HAP-1 (cell line): ENCODE measurements around the gene BRD3.

Experiments
- DNase-seq, 2 experiments: peaks; one replicate each; pipeline ENCODE4 v3.0.0-alpha.2; 2016 to 2020; ENCODE audit warnings: low spot score in 2 of 2
- H3K27me3 ChIP-seq: fragments of 250-450 bp; sonication (Bioruptor Pico); 2 replicates; pipeline ENCODE4 v1.5.1; 2020; ENCODE audit warnings: low read depth, mild to moderate bottlenecking, moderate library complexity
- H3K36me3 ChIP-seq: fragments of 250-450 bp; sonication (Bioruptor Pico); replicated peaks from 2 replicates; pipeline ENCODE4 v1.5.1; 2020; ENCODE audit warnings: mild to moderate bottlenecking
- H3K4me1 ChIP-seq: fragments of 250-450 bp; sonication (Bioruptor Pico); 2 replicates; pipeline ENCODE4 v1.5.1; 2020; ENCODE audit warnings: mild to moderate bottlenecking
- H3K4me3 ChIP-seq: fragments of 250-450 bp; sonication (Bioruptor Pico); 2 replicates; pipeline ENCODE4 v1.5.1; 2020; ENCODE audit warnings: mild to moderate bottlenecking, moderate library complexity
- H3K9me3 ChIP-seq: fragments of 250-450 bp; sonication (Bioruptor Pico); 2 replicates; pipeline ENCODE4 v1.5.1; 2020; ENCODE audit warnings: mild to moderate bottlenecking, moderate library complexity
- in situ Hi-C: fragments of 300-500 bp; cut with MboI; formaldehyde crosslinking; loops from 3 replicates; pipeline ENCODE4 v1.14.3; 2020; ENCODE audit warnings: low sequenced_read_pairs, inconsistent platforms, mixed read lengths

BRD3 gene

DNA sequence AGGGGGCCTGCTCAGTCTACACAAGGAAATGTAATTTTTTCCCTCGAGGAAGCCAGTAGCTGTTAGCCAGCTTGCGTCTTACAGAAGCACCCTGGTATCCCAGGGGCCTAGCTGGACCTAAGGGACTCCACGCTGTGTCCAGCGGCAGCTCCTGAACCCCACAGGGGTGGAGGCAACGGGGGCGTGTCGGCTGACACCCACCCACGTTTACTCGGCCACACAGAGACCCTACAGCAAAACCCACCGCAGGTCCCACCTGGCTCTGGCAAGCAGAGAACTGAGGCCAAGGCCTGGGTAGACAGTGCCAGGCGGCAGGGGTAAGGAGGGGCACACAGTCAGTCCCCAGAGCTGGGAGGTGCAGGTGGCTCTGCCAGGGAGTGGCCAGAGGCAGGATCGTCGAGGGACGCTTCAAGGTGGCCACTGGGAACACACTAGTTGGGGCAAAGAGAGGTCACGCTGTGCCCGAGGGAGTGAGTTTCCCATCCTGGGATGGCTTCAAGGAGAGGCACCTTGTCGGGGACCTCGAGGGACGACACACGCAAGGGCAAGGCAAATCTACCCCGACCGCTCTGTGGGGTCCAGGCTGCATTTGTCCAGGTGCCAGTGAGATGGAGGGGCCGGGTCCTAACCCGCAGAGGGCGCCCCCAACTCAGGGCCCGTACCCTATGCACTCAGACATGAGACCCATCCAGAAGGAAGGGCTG is 21.8 kb downstream of the BRD3 start:
- H3K4me3 ChIP-seq: no peak overlapping the region
- H3K27me3 ChIP-seq: no peaks in the 10 kb centered on the region
- H3K4me1 ChIP-seq: no peaks in the 10 kb centered on the region
- H3K36me3 ChIP-seq: peaks cover 85% of the 10 kb centered on the region
- in situ Hi-C loops: no loop called here
- no peak for DNase-seq
- no peaks in the 10 kb centered on the region for H3K9me3 ChIP-seq

DNA sequence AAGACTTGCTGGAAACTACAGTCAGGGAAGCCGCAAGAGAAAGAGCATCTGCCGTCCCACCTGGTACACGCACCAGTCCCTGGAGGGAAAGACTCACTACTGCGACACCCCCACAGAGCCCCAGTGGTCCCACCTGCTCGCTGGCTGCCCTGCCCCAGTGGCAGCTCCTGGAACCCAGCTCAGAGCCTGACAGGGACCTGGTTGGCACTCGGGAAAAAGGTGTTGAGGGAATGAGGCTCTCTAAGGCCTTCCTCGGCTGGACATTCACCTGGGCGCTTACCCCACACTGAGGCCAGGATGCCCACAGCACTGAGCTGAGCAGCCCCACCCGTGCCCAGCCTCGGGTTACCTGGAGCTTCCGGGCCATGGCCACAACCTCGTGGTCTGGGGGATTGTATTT is 22.9 kb downstream of the BRD3 start:
- in situ Hi-C loops: no loop called here
- peaks cover 85% of the 10 kb centered on the region for H3K36me3 ChIP-seq
- H3K9me3 ChIP-seq: no peaks in the 10 kb centered on the region
- DNase-seq: no peak
- H3K27me3 ChIP-seq: no peaks in the 10 kb centered on the region
- no peak overlapping the region for H3K4me3 ChIP-seq
- H3K4me1 ChIP-seq: no peaks in the 10 kb centered on the region

DNA sequence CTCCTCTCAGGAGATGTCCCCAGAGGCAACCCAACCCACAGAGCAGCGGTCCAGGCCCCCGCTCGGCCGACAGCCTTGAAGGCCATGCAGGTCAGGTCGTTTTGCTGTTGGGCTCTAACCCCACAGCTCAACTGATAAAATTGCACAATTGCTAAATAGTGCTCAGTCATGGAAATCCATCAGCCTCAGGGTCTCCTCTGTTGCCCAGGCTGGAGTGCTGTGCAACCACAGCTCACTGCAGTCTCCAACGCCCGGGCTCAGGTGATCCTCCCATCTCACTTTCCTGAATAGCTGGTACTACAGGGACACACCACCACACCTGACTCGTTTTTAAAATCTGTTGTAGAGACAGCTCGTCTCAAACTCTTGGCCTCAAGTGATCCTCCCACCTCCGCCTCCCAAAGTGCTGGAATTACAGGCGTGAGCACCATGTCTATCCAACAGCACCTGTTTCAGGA is 24.3 kb downstream of the BRD3 start:
- no peak overlapping the region for H3K4me3 ChIP-seq
- no peaks in the 10 kb centered on the region for H3K27me3 ChIP-seq
- no peaks in the 10 kb centered on the region for H3K4me1 ChIP-seq
- no peak for DNase-seq
- H3K9me3 ChIP-seq: no peaks in the 10 kb centered on the region
- H3K36me3 ChIP-seq: peaks cover 86% of the 10 kb centered on the region
- in situ Hi-C loops: no loop called here

DNA sequence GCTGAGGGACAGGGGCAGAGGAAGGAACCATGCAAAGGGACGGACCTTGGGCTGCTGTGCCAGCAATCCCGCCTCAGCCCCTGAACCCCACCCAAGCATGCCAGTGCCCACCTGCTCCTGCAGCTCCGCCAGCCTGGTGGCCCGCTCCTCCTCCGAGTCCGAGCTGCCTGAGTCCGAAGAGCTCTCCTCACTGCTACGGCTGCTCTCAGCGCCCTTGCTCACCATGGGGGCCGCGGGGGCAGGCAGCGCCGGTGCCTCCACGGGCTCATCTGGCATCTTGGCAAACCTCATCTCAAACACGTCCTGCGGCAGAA is 26.2 kb downstream of the BRD3 start:
- H3K4me1 ChIP-seq: no peaks in the 10 kb centered on the region
- H3K4me3 ChIP-seq: no peak overlapping the region
- DNase-seq: no peak
- H3K36me3 ChIP-seq: peaks cover 75% of the 10 kb centered on the region
- no peaks in the 10 kb centered on the region for H3K9me3 ChIP-seq
- in situ Hi-C loops: no loop called here
- H3K27me3 ChIP-seq: no peaks in the 10 kb centered on the region

DNA sequence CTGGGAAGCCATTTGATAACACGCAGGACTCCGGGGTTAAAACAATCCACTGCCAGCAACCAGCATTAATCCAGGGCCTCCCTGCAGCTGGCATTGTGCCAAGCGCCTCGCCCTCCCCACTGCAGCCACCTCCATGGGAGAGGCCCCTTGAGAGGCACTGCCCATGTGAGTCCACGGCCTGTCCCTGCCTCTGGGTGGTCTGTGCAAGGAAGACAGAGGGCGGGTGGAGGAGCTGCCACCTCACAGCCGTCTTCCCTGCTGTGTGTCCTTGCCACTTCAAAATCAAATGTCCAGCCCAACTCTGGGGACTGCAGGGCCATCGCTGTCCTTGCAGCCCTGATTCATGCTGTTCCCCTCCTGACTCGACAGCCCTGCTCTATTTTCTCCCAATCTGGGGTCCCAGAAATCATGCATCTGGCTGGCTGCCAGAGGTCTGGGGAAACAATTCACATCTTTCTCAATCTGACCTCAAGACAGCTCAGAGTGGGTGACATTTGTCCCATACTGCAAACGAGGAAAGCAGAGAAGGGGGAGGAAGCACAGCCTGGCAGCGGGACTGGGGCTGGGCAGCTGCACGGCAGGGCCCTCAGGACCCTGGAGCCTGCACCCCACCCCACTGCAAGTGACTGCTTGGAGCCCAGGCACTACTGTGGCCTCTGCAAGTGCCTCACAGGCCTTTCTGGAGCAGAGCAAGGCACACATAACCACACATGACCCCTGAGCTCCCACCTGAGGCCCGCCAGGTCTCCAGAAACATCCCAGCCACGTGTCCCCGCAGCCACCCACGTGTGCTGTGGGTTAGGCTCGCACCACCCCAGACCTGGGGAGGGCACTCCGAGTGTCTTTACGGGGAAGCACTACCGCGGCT is 26.8 kb downstream of the BRD3 start:
- no peaks in the 10 kb centered on the region for H3K4me1 ChIP-seq
- no peak overlapping the region for H3K4me3 ChIP-seq
- no peak for DNase-seq
- in situ Hi-C loops: no loop called here
- no peaks in the 10 kb centered on the region for H3K27me3 ChIP-seq
- H3K36me3 ChIP-seq: peaks cover 75% of the 10 kb centered on the region
- H3K9me3 ChIP-seq: no peaks in the 10 kb centered on the region

DNA sequence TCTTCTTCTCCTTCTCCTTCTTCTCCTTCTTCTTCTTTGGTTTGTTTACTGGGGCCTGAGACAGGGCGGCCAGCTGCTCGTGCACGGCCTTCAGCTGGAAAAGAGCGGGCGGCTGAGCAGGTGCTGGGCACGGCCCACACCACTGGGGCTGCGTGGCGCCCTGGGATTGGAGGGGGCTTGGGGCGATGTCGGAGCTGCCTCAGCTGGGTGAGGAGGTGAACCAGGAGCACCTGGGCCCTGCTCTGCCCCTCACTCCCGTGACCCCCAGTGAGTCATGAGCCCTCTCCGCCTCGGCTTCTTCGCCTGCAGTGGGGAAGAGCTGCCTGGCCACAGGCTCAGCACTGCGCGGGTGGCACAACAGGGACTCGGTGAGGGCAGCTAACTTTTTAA is 27.7 kb downstream of the BRD3 start:
- H3K4me1 ChIP-seq: no peaks in the 10 kb centered on the region
- H3K9me3 ChIP-seq: no peaks in the 10 kb centered on the region
- H3K36me3 ChIP-seq: peaks cover 78% of the 10 kb centered on the region
- DNase-seq: no peak
- no peak overlapping the region for H3K4me3 ChIP-seq
- in situ Hi-C loops: no loop called here
- no peaks in the 10 kb centered on the region for H3K27me3 ChIP-seq

DNA sequence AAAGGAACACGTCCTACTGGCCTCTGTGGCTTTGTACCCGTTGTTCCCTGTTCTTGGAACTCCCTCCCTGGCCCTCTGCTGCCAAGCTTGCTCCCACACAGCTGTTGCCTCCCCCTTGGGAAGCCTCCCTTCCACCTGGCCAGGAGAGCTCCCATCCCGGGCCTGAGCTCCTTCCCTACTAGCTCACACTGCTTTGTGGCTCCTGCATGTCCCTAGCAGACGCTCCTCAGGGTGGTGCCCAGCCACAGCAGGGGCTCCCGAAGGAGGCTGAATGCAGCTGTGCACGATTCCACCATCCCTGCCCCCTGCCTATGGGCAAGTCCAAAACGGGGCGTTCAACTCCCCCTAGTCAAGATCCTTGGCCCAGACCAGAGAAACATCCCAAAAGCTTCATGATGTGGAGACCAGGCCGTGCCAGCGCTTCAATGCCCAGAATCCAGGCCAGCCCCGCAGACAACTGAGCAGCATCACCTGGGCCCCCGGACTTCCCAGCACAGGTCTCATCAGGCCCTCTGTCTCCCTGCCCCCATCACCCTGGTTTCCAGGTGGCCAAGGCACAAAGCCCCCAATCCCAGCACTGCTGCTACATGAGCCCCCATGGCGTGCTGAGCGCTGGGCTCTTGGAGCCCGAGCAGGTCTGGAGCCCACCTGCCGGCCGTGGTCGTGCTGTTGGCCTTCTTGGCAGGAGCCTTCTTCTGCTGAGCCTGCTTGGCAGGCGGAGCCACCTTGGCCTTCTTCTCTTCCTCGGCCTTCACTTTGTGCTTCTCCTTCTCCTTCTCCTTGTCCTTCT is 28.2 kb downstream of the BRD3 start:
- in situ Hi-C loops: no loop called here
- Histone ChIP-seq H3K36me3 (peaks cover 81% of the 10 kb centered on the region), H3K4me3 (no peak overlapping the region), H3K9me3 (no peaks in the 10 kb centered on the region), H3K4me1 (no peaks in the 10 kb centered on the region), H3K27me3 (no peaks in the 10 kb centered on the region)
- DNase-seq: no peak

DNA sequence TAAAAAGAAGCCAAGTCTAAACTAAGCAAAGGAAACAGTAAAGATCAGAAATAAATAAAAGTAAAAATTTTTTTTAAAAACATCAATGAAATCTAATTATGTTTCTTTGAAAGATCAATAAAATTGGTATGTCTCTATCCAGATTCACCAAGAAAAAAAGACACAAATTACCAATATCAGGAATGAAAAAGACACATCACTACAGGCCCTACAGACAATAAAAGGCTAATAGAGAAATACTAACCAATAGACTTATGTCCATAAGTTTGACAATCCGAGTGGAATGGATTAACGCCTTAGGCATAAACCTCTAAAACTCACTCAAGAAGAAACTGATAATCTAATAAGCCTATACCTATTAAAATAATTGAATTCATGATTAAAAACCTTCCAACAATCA is 30.2 kb downstream of the BRD3 start:
- H3K9me3 ChIP-seq: no peaks in the 10 kb centered on the region
- H3K4me3 ChIP-seq: no peak overlapping the region
- in situ Hi-C loops: no loop called here
- no peaks in the 10 kb centered on the region for H3K27me3 ChIP-seq
- DNase-seq: no peak
- peaks cover 83% of the 10 kb centered on the region for H3K36me3 ChIP-seq
- H3K4me1 ChIP-seq: no peaks in the 10 kb centered on the region

DNA sequence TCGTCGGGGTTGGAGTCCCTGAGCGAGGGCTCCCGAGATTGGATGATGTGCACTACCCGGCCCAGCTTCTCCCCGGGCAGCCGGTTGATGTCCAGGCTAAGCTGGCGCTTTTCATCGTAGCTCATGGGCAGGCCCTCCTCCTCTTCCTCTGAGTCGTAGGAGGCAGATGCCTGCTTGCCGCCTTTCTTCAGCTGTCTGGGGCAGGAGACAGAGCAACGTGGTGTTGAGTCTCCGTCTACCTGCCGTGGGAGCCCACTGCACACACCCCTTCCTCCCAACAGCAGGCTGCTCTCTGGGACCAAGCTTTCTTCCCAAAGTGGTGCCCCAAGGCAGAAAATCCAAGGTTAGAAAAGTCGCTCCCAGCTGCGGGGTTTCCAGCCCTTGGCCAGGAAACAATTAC is 31.7 kb downstream of the BRD3 start:
- Histone ChIP-seq H3K36me3 (peaks cover 78% of the 10 kb centered on the region), H3K4me3 (no peak overlapping the region), H3K27me3 (no peaks in the 10 kb centered on the region), H3K4me1 (no peaks in the 10 kb centered on the region), H3K9me3 (no peaks in the 10 kb centered on the region)
- no peak for DNase-seq
- in situ Hi-C loops: no loop called here

DNA sequence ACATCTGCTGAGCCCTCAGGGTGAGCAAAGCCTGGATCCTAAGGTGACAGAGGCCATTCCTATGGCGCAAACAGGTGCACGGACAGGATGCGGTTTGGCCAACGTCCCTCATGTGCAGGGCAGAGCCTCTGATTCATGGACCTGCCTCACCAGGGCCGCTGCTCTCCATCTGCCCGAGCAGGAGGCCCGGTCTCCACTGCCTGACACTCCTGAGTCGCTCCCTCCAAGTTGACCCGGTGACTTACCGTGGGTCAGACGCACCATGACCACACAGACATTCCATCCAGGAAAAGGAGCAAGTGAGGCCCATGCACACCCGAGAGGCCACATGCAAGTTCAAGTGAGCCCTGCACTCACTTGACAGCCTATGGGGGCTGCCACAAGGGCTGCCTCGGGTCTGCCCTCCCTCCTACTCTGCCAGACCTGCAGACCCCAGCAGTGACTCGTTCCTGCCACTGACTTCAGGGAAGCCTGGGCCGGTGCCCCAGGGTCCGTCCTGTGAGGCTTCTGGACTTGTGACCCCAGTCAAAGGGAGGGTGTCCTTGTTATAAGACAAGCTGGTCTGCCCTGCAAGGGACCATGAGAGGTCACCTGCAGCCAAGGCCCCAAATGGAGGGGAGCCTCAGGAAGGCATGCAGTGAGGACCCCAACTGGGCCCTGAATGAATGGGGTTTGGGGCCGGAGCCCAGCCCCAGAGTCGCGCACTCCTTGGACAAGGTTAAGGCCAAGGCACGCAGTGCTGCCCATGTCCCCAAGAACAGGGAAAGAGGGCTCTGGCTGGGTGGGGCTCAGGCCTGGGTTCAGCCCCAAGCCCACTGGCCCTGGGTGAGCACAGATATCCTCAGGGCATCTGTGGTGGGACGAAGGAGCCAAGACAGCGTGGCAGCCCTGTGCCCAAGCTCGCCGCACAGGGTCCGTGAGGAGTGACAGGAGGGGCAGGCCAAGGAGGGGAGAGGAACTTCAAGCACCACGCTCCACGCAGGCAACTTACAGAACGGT is 32.5 kb downstream of the BRD3 start:
- Histone ChIP-seq H3K4me1 (no peaks in the 10 kb centered on the region), H3K36me3 (peaks cover 76% of the 10 kb centered on the region), H3K27me3 (no peaks in the 10 kb centered on the region), H3K9me3 (no peaks in the 10 kb centered on the region), H3K4me3 (no peak overlapping the region)
- no peak for DNase-seq
- in situ Hi-C loops: no loop called here

DNA sequence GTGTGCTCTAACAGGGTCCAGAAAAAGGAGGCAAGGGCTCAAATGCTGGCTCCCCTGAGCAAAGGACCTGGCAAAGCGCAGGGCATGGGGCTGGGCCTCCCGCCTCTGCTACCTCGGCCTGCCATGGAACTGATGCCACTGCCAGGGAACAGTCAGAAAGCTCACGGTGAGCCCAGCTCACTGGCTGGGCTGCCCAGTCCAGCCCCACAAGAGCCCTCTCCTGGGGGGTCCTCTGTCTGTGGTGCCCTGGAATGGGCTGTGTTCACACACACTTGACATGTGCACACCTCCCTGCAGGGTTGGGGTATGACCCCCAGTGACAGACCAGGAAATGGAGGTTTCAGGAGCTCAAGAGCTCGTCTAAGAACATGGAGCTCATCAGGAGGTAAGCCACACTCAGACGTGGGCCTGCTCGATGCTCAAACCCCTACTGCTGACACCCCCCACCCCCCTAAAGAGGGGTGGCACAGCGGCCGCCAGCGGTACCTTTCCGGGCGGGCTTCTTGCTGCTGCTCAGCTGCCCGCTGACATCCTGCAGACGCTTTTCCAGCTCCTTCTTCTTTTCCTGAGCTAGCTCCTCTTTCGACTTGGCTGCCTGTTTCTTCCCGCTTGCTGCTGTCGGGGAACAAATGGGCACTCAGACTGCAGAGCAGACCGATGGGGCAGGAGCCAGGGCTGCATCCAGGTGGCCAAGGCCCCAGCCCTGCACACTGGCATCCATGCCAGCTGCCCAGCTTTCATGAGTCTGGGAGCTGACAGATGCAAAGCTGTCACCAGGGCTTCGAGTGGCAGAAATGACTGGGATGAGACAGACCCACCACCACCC is 33.4 kb downstream of the BRD3 start:
- Histone ChIP-seq H3K36me3 (peaks cover 68% of the 10 kb centered on the region), H3K4me1 (no peaks in the 10 kb centered on the region), H3K9me3 (no peaks in the 10 kb centered on the region), H3K27me3 (no peaks in the 10 kb centered on the region), H3K4me3 (no peak overlapping the region)
- DNase-seq: no peak
- in situ Hi-C loops: no loop called here

DNA sequence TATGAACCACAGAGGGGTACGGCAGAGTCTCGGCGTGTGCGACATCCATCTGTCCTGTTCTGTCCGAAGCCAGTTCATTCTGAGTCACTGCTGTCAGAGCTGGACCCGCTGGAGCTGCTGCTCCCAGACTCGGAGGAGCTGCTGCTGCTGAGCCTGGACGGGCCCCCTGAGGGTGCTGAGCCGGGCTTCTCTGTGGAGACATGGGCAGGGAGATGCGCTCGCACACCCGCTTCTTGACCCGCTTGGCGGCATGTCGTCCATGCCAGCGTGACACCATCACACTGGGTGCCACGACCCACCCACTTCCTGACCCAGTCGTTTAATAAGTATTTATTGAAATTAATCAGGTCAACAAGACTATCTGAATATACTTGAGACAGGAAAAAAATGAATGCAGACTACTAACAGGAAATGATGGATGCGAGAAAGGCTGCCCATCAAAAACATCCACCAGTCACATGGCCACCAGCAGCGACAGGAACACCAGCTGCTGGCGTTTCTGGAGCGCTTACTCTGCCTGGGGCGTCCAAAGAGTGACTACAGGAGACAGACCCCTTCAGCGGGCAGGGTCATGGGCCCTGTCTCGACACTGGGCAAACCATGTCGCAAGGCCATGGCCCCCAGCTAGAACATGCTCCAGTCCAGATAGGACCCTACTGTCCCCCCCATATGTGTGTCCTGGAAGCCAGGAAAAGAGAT is 34.2 kb downstream of the BRD3 start:
- in situ Hi-C loops: no loop called here
- Histone ChIP-seq H3K4me3 (no peak overlapping the region), H3K9me3 (no peaks in the 10 kb centered on the region), H3K4me1 (no peaks in the 10 kb centered on the region), H3K36me3 (peaks cover 60% of the 10 kb centered on the region), H3K27me3 (no peaks in the 10 kb centered on the region)
- no peak for DNase-seq
